Mesangial cell (primary cell): ENCODE data around the gene GPATCH3. TPM values are rescaled to one million over a fixed set of nuclear protein-coding genes. Genes with fewer than 3 reads are reported as not detected.

Experiments used
- total RNA-seq: library from RNA; depleted of rRNA; stranded (reverse); fragments of >200 nt; gene quantifications from 2 replicates; pipeline ENCODE4 v1.2.3, GENCODE V29; 2015

The GPATCH3 gene, protein sequence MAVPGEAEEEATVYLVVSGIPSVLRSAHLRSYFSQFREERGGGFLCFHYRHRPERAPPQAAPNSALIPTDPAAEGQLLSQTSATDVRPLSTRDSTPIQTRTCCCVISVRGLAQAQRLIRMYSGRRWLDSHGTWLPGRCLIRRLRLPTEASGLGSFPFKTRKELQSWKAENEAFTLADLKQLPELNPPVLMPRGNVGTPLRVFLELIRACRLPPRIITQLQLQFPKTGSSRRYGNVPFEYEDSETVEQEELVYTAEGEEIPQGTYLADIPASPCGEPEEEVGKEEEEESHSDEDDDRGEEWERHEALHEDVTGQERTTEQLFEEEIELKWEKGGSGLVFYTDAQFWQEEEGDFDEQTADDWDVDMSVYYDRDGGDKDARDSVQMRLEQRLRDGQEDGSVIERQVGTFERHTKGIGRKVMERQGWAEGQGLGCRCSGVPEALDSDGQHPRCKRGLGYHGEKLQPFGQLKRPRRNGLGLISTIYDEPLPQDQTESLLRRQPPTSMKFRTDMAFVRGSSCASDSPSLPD
- 9.0 and 9.1 TPM in 2 replicates for total RNA-seq

DNA sequence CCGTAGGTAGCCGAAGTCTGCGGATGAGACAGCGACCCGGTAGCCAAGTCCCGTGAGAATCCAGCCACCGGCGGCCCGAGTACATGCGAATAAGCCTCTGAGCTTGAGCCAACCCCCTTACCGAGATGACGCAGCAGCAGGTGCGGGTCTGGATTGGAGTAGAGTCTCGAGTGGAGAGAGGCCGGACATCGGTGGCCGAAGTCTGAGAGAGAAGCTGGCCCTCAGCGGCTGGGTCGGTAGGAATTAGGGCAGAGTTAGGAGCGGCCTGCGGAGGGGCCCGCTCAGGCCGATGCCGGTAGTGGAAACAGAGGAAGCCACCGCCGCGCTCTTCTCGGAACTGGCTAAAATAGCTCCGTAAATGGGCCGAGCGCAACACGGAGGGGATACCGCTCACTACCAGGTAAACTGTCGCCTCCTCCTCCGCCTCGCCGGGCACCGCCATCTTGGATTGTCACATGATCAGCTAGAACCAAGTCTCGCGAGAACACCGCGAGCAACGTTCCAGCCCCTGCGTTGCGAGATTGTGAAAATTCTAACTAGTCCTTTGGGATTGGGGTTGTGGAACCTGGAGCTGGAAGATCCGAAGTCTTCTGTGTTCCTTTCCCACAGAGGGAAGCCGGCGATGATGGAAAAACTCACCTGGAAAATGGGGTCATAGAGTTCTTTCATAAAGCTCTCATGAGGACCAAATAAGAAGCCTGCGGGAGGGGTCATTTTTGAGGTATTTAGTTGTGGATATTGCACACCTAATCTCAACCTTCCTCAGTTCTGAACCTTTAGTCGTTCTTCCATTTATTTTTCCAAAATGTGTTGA is at the start of gene GPATCH3:
GPATCH3 (minus strand) TSS at position 467 of the 814 bp plus-strand sequence; CDS start at position 442, 25 bp downstream.

DNA sequence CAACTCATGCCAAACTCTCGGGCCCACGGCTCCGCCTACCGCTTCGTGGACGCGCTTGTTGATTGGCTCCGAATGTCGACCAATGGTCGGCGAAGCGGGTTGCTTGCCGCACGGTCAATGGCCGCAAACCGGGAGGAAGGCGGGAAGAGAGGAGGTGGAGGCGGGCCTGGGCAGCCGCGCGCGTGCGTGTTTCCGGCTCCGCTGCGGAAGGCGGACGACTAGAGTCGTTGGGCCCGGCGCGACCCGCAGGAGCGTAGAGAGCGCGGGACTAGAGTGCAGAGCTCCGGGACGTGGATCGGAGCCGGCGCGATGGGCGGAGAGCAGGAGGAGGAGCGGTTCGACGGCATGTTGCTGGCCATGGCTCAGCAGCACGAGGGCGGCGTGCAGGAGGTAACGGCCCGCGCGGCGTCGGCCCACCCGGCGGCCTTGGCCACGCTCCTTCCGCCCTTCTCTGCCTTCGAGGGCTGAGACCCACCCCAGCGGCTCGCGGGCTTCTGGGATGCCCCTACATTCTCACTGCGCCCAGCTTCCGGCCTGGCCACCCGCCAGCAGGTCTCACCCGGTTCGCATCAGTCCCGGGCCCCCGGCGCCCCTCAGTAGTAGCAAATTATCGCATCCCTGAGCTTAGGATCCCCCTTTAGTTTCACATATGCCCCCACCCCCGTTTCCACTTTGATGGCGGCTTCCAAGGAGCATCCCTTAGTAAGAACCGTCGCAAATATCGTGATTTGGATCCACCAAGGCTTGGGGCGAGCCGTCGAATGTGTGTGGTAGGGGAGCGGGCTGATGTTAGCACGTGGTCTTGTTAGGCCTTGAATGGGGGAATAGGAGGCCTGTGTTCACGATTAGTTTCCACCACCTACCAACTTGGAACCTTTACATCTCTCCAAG is 21.5 kb upstream of the GPATCH3 start, which contains the start of gene NUDC:
NUDC (plus strand) TSS at position 204 of the 891 bp plus-strand sequence; CDS start at position 310, 106 bp downstream.

DNA sequence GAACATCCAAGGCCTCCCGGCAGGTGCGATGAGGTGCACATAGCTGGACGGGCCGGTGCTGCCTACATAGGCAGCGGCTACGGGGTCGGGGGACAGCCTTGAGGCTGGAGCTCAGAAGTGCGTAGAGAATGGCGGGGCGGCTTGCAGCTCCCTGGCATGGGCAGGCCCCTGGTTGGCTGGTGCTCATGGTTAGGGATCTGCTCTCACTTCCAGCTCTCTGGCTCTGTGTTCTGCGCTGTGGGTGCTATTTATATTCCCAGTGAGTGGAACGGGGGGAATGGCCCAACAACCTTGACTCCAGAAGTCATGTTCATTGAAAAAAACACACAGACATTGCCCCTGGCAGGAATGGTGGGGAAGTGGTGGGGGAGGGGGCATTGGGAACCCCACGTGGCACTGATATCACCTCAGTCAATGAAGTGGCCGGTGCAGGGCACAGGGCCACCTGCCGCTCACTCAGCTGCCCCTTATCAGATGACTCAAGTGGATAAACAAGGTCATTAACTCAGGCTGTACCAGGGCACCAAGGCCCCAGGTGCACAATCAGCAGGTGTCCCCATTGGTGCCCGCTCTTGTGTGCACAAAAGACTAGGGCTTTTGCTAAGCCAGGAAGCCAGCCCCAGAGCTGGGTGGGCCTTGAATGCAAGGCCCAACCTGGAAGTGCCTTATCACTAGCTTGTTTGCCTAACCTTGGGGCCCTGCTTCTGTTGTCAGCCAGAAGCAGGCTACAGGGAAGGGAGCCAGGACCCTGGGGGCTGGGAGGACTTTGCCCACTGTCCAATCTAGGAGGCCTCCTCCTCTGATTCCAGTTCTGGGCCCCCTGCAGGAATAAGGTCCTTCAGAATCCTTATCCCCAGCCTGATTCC is 13.7 kb upstream of the GPATCH3 start, which contains the start of gene NR0B2:
NR0B2 (minus strand) TSS at position 222 of the 866 bp plus-strand sequence; CDS start at position 187, 35 bp downstream.

DNA sequence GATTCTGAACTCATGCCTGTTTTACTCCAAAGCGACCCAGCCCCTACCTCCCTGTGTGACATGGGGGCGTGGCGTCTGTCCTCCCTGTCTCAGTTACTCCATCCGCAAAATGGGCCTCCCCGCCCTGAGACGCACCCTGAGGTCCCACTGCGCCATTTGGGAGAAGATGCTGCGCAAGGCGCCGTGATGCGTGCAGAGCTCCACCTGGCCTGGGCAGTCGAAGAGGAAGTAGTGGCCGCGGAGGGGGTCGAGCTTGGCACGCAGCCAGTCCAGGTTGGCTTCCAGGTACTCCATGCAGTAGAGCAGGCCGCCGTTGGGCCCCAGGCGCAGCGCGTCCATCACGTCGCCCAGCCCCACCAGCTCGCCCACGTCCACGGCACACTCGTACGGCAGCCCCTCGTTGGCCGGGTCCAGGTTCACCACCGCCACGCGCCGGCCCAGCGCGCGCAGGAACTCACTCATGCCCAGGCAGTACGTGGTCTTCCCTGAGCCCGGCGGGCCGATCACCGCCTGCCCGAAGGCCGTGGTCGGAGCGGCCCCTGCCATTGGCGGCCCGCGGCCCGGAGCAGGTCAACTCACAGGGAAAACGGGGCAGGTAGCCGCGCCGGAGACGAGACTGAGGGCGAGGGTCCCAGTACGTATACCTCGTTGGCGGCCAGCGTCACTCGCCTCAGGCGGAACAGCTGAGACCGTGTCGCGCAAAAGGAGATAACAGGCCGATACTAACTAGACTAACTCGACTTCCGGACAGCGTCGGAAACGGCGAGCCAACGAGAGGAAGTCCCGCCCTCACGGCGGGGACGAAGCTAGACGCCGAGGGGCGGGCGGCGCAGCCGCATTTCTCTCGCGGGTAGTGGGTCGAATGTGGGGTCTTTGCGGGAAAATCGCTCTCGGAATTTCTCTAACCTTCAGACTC is 10.5 kb downstream of the GPATCH3 start, which contains the start of gene GPN2:
GPN2 (minus strand) TSS at position 733 of the 916 bp plus-strand sequence; CDS start at position 546, 187 bp downstream.

DNA sequence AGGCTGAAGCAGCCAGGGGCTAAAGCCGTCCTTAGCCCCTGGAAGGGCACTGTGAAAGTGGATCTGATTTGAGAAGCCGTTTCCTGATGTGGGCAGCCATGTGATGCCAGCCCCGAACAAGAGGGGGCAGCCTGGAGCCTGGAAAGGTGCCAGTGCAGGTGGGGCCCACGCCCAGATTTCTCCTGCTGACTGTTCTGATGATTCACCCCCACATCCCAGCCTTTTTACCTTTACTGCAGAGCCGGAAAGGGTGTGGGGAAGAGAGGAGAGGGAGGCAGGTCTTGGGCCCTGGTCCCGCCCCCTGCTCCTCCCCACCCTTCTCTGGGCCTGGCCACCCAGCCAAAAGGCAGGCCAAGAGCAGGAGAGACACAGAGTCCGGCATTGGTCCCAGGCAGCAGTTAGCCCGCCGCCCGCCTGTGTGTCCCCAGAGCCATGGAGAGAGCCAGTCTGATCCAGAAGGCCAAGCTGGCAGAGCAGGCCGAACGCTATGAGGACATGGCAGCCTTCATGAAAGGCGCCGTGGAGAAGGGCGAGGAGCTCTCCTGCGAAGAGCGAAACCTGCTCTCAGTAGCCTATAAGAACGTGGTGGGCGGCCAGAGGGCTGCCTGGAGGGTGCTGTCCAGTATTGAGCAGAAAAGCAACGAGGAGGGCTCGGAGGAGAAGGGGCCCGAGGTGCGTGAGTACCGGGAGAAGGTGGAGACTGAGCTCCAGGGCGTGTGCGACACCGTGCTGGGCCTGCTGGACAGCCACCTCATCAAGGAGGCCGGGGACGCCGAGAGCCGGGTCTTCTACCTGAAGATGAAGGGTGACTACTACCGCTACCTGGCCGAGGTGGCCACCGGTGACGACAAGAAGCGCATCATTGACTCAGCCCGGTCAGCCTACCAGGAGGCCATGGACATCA is 37.2 kb downstream of the GPATCH3 start, which contains the start of gene SFN:
SFN (plus strand) TSS at position 369 of the 904 bp plus-strand sequence; CDS start at position 433, 64 bp downstream.

Other genes starting within 250 kb of the GPATCH3 start
- gene ARID1A, start 204.5 kb downstream of the GPATCH3 start, total RNA-seq, result 46.0 and 64.3 TPM in 2 replicates
- 7.3 and 14.5 TPM in 2 replicates for gene PIGV, start 112.5 kb downstream of the GPATCH3 start, total RNA-seq
- gene ZDHHC18, start 73.8 kb downstream of the GPATCH3 start, total RNA-seq, result 23.5 and 31.3 TPM in 2 replicates
- 21.7 and 44.3 TPM in 2 replicates for gene SFN, start 37.3 kb downstream of the GPATCH3 start, total RNA-seq
- 12.9 and 16.1 TPM in 2 replicates for gene GPN2, start 10.2 kb downstream of the GPATCH3 start, total RNA-seq
- not detected in 2 replicates for gene NR0B2, start 13.5 kb upstream of the GPATCH3 start, total RNA-seq
- 36.6 and 89.3 TPM in 2 replicates for gene NUDC, start 21.3 kb upstream of the GPATCH3 start, total RNA-seq
- 1.6 and 3.4 TPM in 2 replicates for gene KDF1, start 60.0 kb upstream of the GPATCH3 start, total RNA-seq
- gene TRNP1, start 93.2 kb upstream of the GPATCH3 start, total RNA-seq, result 56.5 and 56.7 TPM in 2 replicates
- 6.5 and 16.1 TPM in 2 replicates for gene TENT5B, start 112.4 kb upstream of the GPATCH3 start, total RNA-seq